ENCODE measurements around the gene TNPO3.

Gene TNPO3

DNA sequence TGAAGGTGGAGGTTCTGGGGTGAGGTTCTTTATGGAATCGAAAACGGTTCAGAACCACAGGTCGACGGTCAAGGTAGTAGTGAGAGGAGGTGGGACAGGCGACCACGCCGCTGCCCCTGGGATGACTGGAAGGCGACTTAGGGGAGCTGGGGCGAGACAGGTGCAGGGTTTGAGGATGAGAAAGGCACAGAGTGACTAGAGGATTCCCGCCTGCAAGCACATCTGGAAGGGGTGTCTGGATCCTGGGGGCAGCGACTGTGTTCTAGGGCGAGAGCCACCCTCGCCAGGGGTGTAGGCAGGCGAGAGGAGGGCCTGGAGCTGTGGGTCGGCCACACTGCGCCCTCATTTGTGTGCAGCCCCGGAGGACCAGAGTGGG, 117.7 kb downstream of the TNPO3 start:
- no peak for DNase-seq

DNA sequence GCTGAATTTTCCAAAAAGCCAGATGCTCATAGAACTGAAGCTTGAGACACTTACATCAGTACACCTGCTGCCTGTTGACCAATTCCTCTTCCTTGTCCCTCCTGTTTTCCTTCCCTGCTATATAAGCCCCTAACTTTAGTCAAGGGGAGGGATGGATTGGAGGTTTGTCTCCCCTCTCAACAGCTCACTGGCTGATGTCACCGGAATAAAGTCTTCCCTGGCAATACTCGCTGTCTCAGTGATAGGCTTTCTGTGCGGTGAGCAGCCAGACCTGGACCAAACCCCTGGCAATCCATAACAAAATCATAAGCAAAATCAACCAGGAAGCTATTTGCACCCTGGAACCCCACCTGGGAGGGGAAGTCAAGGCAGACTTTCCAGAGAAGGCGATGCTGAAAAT, 118.1 kb downstream of the TNPO3 start:
- DNase-seq, result no peak

DNA sequence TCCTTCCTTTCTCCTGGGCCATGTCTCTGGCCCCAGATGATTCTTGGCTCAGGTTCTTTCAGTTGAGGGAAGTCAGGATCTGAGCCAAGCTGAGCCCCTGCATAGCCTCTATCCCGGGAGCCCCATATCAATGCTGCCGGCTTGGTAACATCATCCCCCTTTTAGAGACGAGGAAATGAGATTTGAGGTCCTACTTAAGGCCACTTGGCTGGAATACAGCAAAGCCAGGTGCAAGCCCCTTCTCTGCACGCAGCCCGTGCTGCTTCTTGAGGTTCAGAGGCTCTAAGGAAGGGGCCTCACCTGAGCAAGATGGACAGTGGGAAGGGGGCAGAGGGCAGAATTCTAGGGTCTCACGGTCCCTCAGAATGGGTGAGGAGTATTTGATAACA, 119.6 kb downstream of the TNPO3 start:
- DNase-seq, result no peak

DNA sequence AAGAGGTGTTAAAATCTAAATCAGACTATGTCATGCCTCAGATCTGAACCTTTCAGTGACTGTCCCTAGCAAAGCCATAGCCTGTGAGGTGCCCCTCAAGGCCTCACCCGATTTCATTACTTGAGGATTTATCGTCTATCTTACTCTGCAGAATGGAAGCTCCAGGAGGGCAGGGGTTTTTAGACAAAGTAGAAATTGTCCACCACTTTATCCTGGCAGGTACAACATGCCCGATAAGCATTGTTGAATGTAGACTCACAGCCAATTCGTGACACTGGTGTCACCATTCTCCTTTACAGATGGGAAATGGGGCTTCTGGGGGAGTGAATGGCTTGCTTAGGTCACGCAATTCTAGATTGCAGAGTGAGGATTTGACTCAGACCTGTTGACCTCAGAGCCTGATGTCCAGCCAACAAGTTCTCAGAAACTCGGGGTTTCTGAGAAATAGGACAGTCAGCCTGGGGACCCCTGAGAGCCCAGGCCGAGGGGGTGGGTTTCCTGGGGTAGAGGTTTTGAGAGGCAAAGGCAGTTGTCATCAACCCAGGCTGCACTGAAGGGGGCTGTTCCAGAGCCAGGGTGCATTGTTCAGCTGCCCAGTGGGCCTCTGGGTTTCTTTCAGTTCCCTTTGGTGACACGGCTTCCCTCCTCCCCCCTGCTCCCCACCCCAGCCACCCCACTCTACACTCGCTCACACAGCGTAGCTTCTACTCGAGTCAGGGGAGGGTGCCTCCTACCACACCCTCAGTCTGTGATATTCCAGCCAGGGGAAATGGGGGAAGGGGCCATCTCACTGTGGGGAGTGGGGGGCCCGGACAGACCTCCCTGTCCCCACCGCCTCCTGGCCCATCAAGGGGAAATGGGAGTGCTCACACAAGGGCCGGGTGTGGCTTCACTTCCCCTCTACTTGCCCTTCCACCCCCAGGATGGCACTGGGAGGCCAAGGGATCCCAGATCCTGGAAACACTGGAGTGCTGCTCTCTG, 120.3 kb downstream of the TNPO3 start:
- no peak for DNase-seq

DNA sequence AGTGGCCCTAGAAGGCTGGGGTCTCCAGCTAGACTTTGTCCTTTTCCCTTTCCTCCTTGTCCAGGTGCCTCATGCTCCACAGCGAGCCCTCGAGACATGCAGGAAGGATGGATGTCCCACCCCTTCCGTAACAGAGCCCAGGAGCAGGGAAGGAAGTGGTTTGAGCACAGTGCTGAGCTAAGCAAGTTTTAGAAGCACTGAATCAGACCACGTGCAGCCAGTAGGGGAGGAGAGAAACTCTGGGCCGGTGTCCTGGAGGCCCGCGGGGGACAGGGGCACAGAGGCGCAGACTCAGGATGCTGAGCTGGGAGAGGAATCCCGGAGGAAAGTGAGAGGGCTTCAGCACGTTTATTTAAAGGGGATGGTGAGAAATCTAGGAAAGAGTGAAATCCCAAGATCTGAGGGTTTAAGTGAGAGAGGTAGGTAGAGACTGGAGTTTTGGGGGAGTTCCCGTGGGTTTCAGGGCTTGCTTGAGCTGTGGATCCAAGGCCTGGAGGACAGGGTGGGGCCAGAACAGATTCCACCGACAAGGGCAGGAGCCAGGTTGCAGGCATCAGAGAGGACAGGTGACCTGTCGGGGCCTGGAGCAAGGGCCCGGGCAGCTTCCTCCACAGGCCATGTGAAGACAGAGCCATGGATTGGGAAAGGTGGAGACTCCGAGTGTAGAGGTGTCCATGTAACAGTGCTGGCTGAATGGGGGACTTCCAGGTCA, 121.6 kb downstream of the TNPO3 start:
- no peak for DNase-seq

DNA sequence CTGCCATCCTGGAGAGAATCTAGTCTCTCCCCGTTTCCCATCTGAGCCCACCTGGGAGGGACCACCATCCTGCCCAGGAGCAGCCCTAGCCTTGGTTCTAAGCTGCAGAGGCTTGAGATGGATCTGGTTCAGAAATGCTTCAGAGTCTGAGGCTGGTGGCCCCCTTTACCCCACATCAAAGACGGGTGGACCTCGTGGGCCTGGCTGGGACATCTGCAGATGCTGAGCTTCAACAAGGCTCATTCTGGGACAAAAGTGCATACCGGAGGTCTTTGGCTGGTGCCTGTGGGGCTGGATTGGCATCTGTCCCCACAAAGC, 122.1 kb downstream of the TNPO3 start:
- DNase-seq, result no peak

DNA sequence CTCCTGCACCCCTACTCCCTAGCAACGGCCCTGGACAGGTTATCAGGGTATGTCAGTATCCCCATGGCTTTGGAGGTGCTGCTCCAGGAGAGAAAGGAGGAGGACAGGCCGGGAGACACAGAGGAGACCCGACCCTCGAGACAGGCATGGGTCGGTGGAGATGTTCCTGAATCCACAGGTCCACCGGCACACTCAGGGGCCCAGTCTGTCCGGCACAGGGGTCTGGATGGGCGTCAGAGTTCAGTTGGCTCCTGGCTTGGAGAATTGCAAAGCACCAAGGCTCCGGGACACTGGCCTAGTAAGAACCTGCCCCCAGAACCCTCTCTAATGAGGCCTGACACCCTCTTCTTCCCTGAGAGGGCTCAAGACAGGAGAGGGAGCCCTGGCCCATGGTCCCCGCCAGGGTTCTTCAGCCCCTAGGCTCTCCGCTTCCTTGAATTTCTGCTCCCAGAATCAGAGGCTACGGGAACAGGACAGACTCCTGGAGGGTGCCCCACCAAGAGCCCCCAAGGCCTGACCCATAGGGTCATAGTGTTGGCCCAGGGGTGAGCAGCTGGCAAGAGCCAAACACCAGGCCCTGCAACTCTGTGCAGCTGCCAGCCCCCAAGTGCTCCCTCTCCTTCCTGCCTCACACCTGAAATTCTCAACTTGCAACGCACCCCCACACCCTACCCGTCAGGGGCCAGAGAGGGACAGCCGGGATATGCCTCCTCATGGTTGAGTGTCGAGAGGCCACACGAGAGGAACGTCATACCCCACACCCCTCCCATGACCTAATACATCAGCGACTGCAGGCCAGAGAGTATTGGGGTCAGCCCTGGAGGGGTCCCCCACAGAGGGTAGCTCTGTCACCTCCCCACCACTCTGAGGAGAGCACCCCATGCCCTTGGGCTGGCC, 122.7 kb downstream of the TNPO3 start:
- DNase-seq, result no peak

DNA sequence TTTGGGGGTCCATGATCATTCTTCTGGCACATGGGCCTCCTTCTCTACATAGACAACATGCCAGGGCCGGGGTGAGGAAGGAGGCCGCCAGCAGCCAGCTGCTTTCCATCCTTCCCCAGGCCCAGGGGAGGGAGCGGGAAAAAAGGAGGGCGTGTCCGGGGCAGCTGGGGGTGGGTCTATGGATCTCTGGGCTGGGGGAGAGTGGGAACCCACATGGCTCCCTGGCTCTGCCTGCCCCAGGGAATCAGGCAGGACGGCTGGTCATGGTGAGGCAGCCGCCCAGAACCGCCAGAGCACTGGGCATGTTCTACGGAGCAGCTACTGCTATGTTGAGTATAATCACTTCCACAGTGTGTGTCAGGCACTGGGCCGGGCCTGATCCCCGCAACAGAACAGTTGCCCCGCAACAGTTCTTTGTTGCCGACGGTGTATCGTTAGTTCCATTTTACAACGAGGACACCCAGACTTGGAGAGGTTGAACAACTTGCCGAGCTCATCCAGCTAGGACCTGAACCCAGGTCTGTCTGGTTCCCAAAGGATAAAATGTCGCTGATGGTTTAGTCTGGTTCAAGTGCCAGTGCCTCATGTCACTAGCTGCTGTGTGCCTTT, 123.6 kb downstream of the TNPO3 start:
- DNase-seq, result no peak

DNA sequence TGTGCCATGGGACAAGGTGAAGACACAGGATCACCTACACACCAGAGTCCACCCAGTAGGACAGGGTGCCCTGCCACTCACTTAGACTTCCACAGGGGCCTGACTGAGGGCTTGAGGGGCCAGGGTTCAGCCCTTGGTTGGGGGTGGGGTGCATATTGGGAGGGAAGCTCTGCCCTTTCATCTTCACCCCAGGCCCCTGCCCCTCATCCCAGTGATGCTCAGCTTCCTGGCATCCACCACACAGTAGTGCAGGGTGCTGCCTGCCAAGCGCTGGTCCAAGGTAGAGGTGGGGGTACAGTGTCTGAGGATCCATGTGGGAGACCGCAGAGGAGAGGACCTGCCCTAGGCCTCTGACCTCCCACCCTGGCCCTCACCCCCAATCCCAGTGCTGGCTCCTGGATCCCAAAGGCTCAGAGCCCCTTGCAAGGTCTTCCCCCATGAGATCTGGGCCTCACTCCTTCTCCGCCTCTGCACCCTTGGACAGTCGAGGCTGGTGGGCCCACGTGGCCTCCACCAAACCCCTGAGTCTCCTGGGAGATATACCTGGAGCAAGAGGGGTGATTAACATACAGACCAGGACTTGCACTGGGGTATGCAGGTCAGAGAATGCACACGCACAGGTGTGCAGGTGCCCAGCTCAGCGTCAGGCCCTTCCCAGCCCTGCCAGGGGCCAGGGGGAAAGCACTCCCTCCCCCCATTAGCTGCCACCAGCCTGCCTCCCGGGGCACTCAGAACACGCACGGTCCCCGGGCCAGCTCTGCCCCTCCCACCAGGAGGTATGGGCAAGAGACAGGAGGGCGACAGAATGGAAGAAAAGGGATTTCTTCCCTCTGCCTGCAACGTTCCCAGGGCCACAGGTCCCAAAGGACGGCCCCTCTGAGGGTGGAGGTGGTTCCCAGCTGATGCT, 125.8 kb downstream of the TNPO3 start:
- no peak for DNase-seq

DNA sequence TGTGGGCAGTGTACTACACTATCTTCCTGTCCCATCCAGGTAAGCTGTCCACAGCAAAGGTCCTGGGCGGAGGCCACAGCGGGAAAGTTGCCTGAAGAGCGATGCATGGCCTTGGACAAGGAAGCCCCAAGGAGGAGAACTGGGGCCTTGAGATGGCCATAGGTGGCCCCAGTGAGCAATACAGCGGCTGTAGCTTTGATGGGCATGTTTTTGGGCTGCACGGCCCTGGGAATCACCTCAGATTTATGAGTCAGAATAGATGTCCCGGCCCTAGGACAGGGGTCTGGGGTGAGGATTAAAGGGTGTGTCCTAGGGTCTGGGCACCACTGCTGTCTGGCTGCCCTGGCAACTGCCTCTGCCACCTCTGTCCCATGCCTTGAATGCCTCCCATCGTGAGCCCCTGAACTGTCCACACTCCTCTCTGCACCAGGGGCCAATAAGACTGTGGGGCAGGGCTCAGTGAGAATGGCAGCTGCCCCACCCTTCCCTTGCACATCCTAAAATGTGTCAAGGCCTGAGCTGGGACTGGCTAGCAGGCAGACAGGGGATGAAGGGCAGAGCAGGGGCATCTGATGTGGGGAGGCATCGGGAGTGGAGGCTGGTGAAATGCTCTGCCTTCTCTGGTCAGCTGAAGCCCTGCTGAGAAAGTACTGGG, 126.6 kb downstream of the TNPO3 start:
- DNase-seq, result no peak

DNA sequence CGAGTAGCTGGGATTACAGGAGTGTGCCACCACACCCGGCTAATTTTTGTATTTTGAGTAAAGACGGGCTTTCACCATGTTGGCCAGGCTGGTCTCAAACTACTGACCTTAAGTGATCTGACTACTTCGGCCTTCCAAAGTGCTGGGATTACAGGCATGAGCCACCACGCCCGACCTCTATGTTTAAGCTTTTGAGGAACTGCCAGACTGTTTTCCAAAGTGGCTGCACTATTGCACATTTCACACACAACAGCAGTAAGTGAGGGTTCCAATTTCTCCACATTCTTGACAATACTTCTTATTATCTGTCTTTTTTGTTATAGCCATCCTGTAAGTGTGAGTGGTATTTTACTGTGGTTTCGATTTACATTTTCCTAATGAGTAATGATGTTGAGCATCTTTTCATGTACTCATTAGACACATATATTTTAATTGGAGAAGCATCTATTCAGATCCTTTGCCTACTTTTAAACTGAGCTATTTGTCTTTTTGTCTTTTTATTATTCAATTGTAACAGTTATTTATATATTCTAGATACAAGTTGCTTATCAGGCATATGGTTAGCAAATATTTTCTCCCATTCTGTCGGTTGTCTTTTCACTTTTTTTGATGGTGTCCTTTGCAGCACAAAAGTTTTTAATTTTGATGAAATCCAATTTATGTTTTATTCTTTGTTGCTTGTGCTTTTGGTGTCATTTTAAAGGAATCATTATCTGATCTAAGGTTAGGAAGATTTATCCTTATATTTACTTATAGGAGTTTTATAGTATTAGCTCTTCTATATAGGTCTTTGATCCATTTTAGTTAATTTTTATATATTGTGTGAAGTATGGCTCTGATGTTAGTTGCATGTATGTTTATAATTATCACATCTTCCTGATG, 130.0 kb downstream of the TNPO3 start:
- DNase-seq, result no peak

DNA sequence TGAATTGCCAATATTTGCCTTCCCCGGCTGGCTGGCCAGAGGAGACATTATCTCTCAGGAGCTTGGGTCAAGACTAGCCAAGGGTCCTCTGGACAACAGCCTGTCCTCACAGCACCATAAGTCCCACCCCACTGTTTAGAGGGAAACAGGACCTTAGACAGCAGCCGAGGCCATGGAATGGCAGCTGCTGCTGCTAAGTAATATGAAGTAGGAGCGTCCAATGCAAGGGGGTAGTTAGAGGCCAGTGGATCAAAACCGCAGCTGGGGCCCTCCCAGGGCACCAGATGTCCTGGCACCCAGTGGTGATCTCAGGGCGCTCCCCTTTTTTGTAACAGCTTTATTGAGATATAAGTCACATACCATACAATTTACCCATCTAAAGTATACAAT, 131.5 kb downstream of the TNPO3 start:
- no peak for DNase-seq

DNA sequence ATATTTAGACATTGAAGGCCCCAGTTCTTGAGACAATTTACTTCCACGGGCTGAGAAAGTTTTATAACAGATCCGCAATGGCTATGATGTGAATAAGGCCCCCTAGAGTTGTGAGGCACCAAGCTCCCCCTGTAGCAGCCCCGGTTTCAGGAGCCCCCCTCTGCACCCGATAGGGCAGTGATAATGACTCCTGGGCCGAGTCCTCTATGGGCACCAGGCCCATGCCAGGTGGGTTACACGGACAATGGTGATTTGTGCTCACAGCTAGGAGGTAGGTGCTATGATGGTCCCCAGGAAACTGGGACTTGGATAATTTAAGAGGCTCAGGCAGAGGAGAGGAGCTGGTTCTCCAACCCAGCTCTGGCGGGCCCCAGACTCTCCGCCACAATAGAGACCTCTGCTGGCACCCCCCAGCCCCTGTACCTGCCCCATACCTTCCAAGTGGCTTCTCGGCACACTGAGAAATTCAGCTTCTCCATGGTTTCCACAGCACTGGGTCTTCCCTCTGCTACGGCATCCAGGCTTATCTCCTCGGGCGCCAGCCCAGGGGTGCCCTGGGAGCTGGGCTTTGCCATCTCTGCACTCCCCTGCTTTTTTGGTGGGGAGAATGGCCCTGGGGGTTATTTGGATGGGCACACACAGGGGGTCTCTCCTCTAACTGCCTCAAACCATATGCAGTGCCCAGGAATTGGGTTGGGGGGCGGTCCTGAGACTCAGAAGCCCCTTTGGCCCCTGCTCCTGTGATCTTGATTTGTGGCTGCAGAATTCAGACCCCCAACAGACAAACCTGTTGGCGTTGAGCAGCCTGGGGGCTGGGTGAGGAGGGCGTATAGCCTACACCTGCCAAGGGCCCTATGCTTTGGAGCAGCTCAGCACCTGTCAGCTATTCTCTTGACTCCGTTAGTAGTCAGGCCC, 132.2 kb downstream of the TNPO3 start:
- no peak for DNase-seq

DNA sequence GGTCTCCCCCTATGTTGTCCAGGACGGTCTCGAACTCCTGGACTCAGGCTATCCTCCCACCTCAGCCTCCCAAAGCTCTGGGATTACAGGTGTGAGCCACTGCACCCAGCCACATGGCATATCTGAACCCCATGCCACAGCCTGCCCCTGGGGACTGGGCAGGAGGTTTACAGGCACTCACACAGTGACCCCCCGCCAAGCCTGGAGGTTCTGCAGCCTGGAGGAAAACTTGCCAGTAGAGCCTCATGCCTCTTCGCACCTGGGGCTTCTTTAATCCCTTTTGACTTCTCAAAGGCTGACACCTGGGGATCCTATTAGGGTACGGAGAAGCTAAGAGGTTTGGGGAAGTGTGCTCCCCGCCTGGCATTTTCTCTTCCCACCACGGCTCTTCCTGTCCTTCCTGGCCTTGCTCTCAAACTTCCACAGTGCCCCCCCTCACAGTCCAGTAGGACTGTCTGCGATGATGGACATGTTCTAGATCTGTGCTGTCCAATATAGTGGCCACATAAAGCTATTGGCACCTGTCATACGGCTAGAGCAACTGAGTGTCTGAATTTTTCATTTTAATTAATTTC, 133.0 kb downstream of the TNPO3 start:
- DNase-seq, result no peak

DNA sequence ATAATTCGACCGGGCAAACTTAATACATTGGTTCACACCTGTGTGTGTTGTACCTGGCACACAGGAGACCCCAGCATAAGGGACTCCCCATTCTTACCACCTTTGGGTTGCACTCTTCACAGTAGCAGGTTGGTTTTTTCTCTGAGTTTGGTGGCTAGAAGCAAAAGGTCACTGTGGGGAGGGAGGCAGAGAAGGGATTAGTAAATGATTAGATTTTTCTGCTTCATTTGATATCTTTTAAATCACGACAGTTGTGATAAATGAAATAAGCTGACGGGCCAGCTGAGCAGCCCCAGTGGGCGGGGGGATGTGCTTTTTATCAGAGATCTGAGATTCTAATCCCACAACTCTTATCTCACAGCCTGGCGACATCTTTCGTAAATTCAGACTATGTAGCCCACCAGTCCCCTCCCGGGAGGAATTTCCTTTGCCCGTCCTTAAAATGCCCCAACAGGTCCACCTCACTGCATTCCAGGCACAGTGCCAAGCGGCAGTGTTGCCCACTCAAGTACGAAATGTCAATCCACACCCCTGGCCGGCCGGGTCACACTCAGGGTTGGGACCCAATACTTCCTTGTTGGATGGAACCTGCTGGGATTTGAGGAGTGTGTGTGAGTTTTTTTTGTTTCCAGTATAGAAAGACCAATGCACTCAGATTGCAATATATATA, 133.9 kb downstream of the TNPO3 start:
- DNase-seq, result no peak

DNA sequence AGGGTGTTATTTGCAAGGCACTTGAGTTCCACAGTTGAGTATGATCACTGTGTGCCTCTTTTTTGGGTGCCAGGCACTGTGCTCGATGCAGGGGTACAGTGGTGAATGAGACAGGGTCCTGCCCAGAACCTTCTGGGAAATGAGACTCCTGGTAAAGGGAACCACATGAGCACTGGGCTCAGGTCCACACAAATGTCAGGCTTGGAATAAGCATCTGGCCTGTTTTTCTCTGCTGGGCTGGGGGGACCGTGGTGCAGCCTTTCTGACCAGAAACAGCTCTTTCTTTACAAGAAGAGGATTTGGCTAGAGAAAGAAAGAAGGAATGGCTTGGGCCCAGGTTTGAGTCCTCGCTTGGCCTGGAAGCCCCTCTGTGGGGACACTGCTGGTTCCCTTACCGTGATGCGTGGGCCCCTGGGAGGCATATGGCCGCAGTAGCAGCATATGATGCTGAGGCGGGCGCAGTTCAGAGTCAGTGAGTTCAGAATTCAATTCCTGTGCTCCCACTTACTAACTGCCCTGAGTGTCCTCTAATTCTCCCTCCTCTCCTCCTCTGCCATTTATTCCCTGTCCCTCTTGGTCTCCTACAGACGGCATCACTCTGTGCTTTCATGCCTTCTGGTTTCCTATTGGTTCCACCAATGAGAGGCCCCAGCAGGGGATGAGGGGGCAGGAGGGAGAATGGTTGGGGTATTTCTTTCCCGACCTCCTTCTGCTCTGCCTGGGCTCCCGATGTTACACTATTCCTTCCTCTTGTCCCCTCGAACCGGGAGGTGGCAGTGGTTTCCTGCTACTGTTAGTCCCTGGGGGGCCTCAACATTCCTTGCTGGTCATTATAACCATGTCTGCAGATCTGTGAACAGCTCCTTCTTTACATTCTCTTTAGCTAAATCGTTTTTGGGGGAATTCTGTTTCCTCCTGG, 134.8 kb downstream of the TNPO3 start:
- no peak for DNase-seq

DNA sequence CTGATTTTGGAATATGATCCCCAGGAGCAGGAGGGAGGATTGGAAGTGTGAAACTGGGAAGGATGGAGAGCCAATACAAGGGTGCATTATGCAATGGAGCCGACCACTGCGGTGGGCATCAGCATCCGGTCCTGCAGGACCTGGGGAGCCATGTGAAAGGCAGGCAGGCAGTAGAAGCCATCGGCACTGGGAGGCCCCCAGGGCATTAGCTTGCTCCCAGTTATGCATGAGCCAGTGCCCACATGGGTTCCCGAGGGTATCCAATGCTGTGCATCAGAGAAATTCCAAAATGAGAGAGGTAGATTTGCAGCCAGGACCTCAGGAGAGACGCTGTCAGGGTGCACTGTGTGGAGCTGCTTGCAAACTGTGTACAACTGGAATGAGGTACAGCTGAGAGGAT, 135.7 kb downstream of the TNPO3 start:
- no peak for DNase-seq

Data from DMS 273 treated with DMSO at 0.1 percent for 48 hours (cell line).